DOHH2 (cell line): ENCODE results near the gene PCYT1B.

ENCODE experiments used
- CTCF ChIP-seq: fragments of 200-600 bp; sonication (generic); IDR thresholded peaks from one replicate; pipeline ENCODE4 v1.5.1; 2014; ENCODE audit warnings: antibody characterized with exemption, mild to moderate bottlenecking, low read depth, low read length; ENCODE audit not compliant: poor library complexity, severe bottlenecking
- EZH2phosphoT487 ChIP-seq: fragments of 200-600 bp; sonication (generic); IDR thresholded peaks from 2 replicates; pipeline ENCODE4 v1.6.1; 2017; ENCODE audit warnings: borderline replicate concordance, mild to moderate bottlenecking, antibody characterized with exemption, low read length, moderate library complexity, mixed read lengths

- TF ChIP-seq CTCF (no peak), EZH2phosphoT487 (no peak)
Measured at GRCh38 chrX:24696294-24696693, 49.1 kb upstream of the PCYT1B start.
